ENCODE data around the gene SAP30L.

DNA sequence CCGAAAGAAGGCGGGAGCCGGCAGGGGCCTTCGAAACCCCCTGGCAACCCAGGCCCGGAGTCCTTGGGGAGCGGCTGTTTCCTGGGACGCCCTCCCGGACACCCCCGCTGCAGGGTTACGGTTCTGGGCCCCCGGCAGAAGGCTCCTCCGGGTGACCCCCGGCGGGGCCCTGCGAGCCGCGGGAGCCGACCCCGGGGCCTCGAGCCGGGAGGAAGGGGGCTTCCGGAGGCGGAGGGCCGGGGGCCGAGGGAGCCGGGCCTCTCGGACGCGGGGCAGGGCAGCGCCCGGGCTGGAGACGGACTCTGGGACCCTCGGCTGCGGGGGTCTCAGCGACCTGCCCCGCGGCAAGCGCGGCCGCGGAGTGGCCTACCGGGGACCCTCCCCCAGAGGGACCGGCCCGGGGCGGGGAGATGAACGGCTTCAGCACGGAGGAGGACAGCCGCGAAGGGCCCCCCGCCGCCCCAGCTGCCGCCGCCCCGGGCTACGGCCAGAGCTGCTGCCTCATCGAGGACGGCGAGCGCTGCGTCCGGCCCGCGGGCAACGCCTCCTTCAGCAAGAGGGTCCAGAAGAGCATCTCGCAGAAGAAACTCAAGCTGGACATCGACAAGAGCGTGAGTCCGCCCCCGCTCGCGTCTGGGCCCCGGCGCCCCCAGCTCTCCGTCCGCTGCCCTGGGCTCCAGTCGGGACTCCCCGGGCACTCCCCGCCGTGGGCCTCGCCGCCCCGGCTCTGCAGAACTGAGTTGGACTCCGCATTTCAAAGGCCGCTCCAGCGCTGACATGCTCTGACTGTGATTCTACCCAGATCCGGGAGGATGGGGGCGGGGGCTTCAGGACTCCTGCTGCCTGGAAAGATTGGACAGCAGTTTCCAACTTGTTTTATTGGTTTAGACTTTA lies 645 bp downstream of the SAP30L start:
- TF ChIP-seq, protein P1, sequence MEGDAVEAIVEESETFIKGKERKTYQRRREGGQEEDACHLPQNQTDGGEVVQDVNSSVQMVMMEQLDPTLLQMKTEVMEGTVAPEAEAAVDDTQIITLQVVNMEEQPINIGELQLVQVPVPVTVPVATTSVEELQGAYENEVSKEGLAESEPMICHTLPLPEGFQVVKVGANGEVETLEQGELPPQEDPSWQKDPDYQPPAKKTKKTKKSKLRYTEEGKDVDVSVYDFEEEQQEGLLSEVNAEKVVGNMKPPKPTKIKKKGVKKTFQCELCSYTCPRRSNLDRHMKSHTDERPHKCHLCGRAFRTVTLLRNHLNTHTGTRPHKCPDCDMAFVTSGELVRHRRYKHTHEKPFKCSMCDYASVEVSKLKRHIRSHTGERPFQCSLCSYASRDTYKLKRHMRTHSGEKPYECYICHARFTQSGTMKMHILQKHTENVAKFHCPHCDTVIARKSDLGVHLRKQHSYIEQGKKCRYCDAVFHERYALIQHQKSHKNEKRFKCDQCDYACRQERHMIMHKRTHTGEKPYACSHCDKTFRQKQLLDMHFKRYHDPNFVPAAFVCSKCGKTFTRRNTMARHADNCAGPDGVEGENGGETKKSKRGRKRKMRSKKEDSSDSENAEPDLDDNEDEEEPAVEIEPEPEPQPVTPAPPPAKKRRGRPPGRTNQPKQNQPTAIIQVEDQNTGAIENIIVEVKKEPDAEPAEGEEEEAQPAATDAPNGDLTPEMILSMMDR (IDR thresholded peaks at IDR 0.05): no peak
- no peak for TF ChIP-seq POLR2A (IDR thresholded peaks at IDR 0.05)
